B cell (primary cell): Measurements from ENCODE around the gene TRIM61. TPM values are rescaled to one million over a fixed set of nuclear protein-coding genes. Genes with fewer than 3 reads are reported as not detected.
"Not testable (repeated sequence)": the region's sequence is repeated elsewhere in the genome, so short reads cannot be mapped to it uniquely, and the experiment has no call there.

ENCODE experiments used
- ATAC-seq: fragments of 200-7000 bp; cut with Tn5 transposase; one replicate; pipeline ENCODE4 v1.10.0; 2021; ENCODE audit warnings: low read depth, mild to moderate bottlenecking, moderate number of reproducible peaks, moderate library complexity
- CTCF ChIA-PET: fragments of 350-600 bp; sonication (Branson Sonifier 250); formaldehyde crosslinking; loops from one replicate; lab custom pipeline; 2021; ENCODE audit warnings: antibody characterized with exemption, inconsistent platforms; lab: Charles Lee
- POLR2A ChIA-PET: fragments of 350-600 bp; sonication (Branson Sonifier 250); formaldehyde crosslinking; loops from one replicate; lab custom pipeline; 2021; ENCODE audit warnings: antibody characterized with exemption; lab: Charles Lee
- DNase-seq: peaks from one replicate; pipeline ENCODE4 v3.0.0; 2013
- H2AFZ ChIP-seq: 2 replicates; pipeline ENCODE4 v1.6.1; 2012; ENCODE audit warnings: mild to moderate bottlenecking, low read depth, low read length; ENCODE audit not compliant: insufficient read depth, poor library complexity, severe bottlenecking
- H3K27ac ChIP-seq, 2 donors: 1 replicate in 1 of 2; 2 replicates in 1 of 2; pipeline ENCODE4 v1.5.1; 2012 to 2013; ENCODE audit warnings: low read length in 2 of 2, mild to moderate bottlenecking in 2 of 2, moderate library complexity in 1 of 2
- H3K27me3 ChIP-seq, 4 experiments: fragments of 200-600 bp in 1 of 4; sonication (generic) in 1 of 4; replicated peaks in 1 of 4; 1 replicate in 2 of 4; 2 replicates in 2 of 4; pipeline versions ENCODE4 v1.6.1 to v1.7.0; 2013 to 2016; ENCODE audit warnings: low read length in 3 of 4, mild to moderate bottlenecking in 2 of 4, mixed read lengths in 1 of 4, moderate library complexity in 1 of 4; ENCODE audit not compliant: insufficient read depth in 4 of 4, control insufficient read depth in 3 of 4; ENCODE audit errors: control extremely low read depth in 1 of 4
- H3K36me3 ChIP-seq, 2 experiments: replicated peaks in 1 of 2; 1 replicate in 1 of 2; 2 replicates in 1 of 2; pipeline versions ENCODE4 v1.6.1 to v1.7.1; 2013; ENCODE audit warnings: low read length in 1 of 2; ENCODE audit not compliant: insufficient read depth in 2 of 2, control insufficient read depth in 1 of 2; ENCODE audit errors: control extremely low read depth in 1 of 2, extremely low read depth in 1 of 2
- H3K4me1 ChIP-seq, 2 donors: fragments of 200-600 bp in 1 of 2; sonication (generic) in 1 of 2; 1 replicate in 1 of 2; 2 replicates in 1 of 2; pipeline versions ENCODE4 v1.5.1 to v1.6.1; 2013 to 2017; ENCODE audit warnings: low read length in 2 of 2; ENCODE audit not compliant: control insufficient read depth in 2 of 2, insufficient read depth in 2 of 2
- H3K4me2 ChIP-seq: replicated peaks from 2 replicates; pipeline ENCODE3; 2012; ENCODE audit warnings: mild to moderate bottlenecking, low read depth, low read length; ENCODE audit not compliant: poor library complexity, severe bottlenecking
- H3K4me3 ChIP-seq, 5 experiments: fragments of 200-600 bp in 1 of 5; sonication (generic) in 1 of 5; 1 replicate in 3 of 5; 2 replicates in 2 of 5; pipeline versions ENCODE4 v1.5.1 to v1.7.0; 2011 to 2016; ENCODE audit warnings: low read length in 4 of 5, mild to moderate bottlenecking in 4 of 5, low read depth in 2 of 5, control low read depth in 1 of 5, moderate library complexity in 1 of 5; ENCODE audit not compliant: insufficient read depth in 1 of 5; ENCODE audit errors: control extremely low read depth in 1 of 5, extremely low read depth in 1 of 5
- H3K79me2 ChIP-seq: fragments of 200-600 bp; sonication (generic); one replicate; pipeline ENCODE4 v1.6.0; 2016; ENCODE audit warnings: low read length; ENCODE audit not compliant: control insufficient read depth, insufficient read depth
- H3K9ac ChIP-seq: fragments of 200-600 bp; sonication (generic); 2 replicates; pipeline ENCODE4 v1.6.1; 2017; ENCODE audit warnings: mild to moderate bottlenecking, low read length, moderate library complexity
- H3K9me3 ChIP-seq, 3 donors: one replicate each; pipeline versions ENCODE4 v1.6.1 to v1.7.1; 2013; ENCODE audit warnings: low read length in 2 of 3; ENCODE audit not compliant: control insufficient read depth in 2 of 3, insufficient read depth in 1 of 3; ENCODE audit errors: control extremely low read depth in 1 of 3
- H4K20me1 ChIP-seq: 2 replicates; pipeline ENCODE4 v1.6.0; 2012; ENCODE audit warnings: mild to moderate bottlenecking, low read length; ENCODE audit not compliant: insufficient read depth, control insufficient read depth, poor library complexity, severe bottlenecking
- H3K27ac Mint-ChIP-seq: one replicate; pipeline ENCODE4 v1.8.0; 2021; ENCODE audit warnings: mixed read lengths
- H3K27me3 Mint-ChIP-seq: one replicate; pipeline ENCODE4 v1.8.0; 2021; ENCODE audit warnings: mixed read lengths
- H3K4me1 Mint-ChIP-seq: one replicate; pipeline ENCODE4 v1.8.0; 2021; ENCODE audit warnings: mixed read lengths
- H3K4me3 Mint-ChIP-seq: one replicate; pipeline ENCODE4 v1.8.0; 2021; ENCODE audit warnings: mixed read lengths
- H3K9me3 Mint-ChIP-seq: one replicate; pipeline ENCODE4 v1.8.0; 2022; ENCODE audit warnings: mixed read lengths; ENCODE audit not compliant: insufficient read depth
- CTCF ChIP-seq: fragments of 200-600 bp; IDR thresholded peaks from one replicate; pipeline ENCODE4 v1.8.0; 2022; ENCODE audit warnings: antibody characterized with exemption, mild to moderate bottlenecking
- EZH2 ChIP-seq: IDR thresholded peaks from 2 replicates; pipeline ENCODE4 v1.6.1; 2012; ENCODE audit warnings: borderline replicate concordance, low read depth, mild to moderate bottlenecking, moderate library complexity, low read length; ENCODE audit not compliant: insufficient read depth, poor library complexity, severe bottlenecking
- WGBS: methylation state at CpG from one replicate; pipeline ENCODE4 v1.1.5; 2013; ENCODE audit warnings: missing lambda C conversion rate; ENCODE audit not compliant: insufficient coverage; 5-methylcytosine and 5-hydroxymethylcytosine counted together
- intact Hi-C: fragments of 100-400 bp; cut with micrococcal nuclease; formaldehyde crosslinking; loops from one replicate; pipeline ENCODE4 v1.10.0; 2022
- polyA plus RNA-seq: library from polyadenylated mRNA; depleted of rRNA; stranded (reverse); fragments of >200 nt; gene quantifications from 2 replicates; pipeline ENCODE4 v1.2.3, GENCODE V29; 2012
- total RNA-seq, 2 donors: library from RNA; stranded (reverse); fragments of 120-200 nt in 1 of 2; gene quantifications; 1 replicate in 1 of 2; 2 replicates in 1 of 2; pipeline versions ENCODE4 v1.2.3 to v1.2.4, GENCODE V29; 2013 to 2022

The TRIM61 gene
- total and polyA plus RNA-seq, 2 donors (not counting 1 experiment from before 2014, with no cell fraction given): 0.16 to 2.2 TPM

GRCh38 chr4:164971929-164972328 lies 5.5 kb downstream of the TRIM61 start:
- H3K27me3 Mint-ChIP-seq, ATAC-seq, H2AFZ ChIP-seq, H3K79me2 ChIP-seq, H3K4me3 ChIP-seq, H3K9me3 Mint-ChIP-seq, H3K27me3 ChIP-seq, H4K20me1 ChIP-seq, H3K27ac Mint-ChIP-seq, intact Hi-C loops, H3K27ac ChIP-seq, POLR2A ChIA-PET, H3K4me3 Mint-ChIP-seq, CTCF ChIA-PET, H3K9ac ChIP-seq, H3K4me1 Mint-ChIP-seq, H3K4me1 ChIP-seq, DNase-seq, H3K36me3 ChIP-seq, H3K4me2 ChIP-seq, H3K9me3 ChIP-seq: not testable (repeated sequence)
- WGBS: no CpG with 5 or more reads among the region's 2 CpGs

GRCh38 chr4:164959896-164960295 lies 17.6 kb downstream of the TRIM61 start:
- H3K36me3 ChIP-seq: peaks cover 0 to 3% of the 10 kb centered on the region in 2 experiments
- no peaks in the 10 kb centered on the region for H3K27me3 ChIP-seq
- H3K4me1 ChIP-seq: peaks cover 8 to 14% of the 10 kb centered on the region in 2 donors
- no peak overlapping the region for H3K4me2 ChIP-seq
- TF ChIP-seq CTCF (no peak), EZH2 (no peak)
- H2AFZ ChIP-seq: no peak overlapping the region
- H3K4me3 ChIP-seq: no peak overlapping the region
- no peak for ATAC-seq
- H3K9me3 ChIP-seq: peaks cover 0 to 15% (median 0%) of the 10 kb centered on the region in 3 donors
- no peak overlapping the region for H3K4me3 Mint-ChIP-seq
- intact Hi-C loops: no loop called here
- CTCF ChIA-PET: no interaction called here
- H3K4me1 Mint-ChIP-seq: peaks cover 18% of the 10 kb centered on the region
- whole genome bisulfite sequencing: 80% methylated on average over 1 of the region's 2 CpGs
- no peak overlapping the region for H3K27ac Mint-ChIP-seq
- no peaks in the 10 kb centered on the region for H4K20me1 ChIP-seq
- H3K79me2 ChIP-seq: no peaks in the 10 kb centered on the region
- no peak for DNase-seq
- H3K27me3 Mint-ChIP-seq: no peaks in the 10 kb centered on the region
- peaks cover 4% of the 10 kb centered on the region for H3K9me3 Mint-ChIP-seq
- H3K27ac ChIP-seq: no peak overlapping the region
- H3K9ac ChIP-seq: no peak overlapping the region
- POLR2A ChIA-PET: no interaction called here

DNA sequence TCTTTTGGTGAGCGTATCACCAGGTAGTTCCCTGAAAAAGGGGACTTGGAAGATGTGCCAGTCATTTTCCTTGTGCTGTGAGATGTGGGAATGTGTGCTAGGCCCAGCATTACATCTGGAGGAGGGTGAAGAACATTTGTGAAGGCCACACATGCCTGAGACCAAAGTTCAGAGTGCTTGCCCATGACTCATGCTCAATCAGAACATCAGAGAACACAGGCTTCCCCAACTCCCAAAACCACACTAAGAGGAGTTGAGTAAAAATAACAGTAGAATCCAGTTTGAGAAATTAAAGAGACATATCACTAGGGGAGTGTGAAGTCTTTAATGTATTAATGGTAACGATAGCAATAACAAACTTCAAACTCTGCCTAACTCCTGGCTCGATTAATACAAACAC lies 18.0 kb downstream of the TRIM61 start:
- H3K27ac ChIP-seq, DNase-seq, H3K4me3 Mint-ChIP-seq, H3K36me3 ChIP-seq, H3K27me3 Mint-ChIP-seq, H3K79me2 ChIP-seq, H4K20me1 ChIP-seq, ATAC-seq, H3K9me3 Mint-ChIP-seq, H2AFZ ChIP-seq, POLR2A ChIA-PET, H3K4me3 ChIP-seq, intact Hi-C loops, H3K9ac ChIP-seq, H3K27ac Mint-ChIP-seq, H3K4me2 ChIP-seq, CTCF ChIA-PET, H3K27me3 ChIP-seq: not testable (repeated sequence)
- no CpG with 5 or more reads among the region's 3 CpGs for WGBS
- H3K4me1 ChIP-seq: peaks cover 8 to 14% of the 10 kb centered on the region in 2 donors
- H3K9me3 ChIP-seq: peaks cover 0 to 15% (median 0%) of the 10 kb centered on the region in 3 donors
- H3K4me1 Mint-ChIP-seq: peaks cover 18% of the 10 kb centered on the region
